HG03571 (cell line): ENCODE data around the gene EML1.
A peak's percentile ranks its signal among the peaks of the same experiment; 100 is the strongest.

Experiments
- ATAC-seq: cut with Tn5 transposase; IDR thresholded peaks from one replicate; pipeline ENCODE4 v1.9.1; 2021; ENCODE audit not compliant: unreplicated experiment

The EML1 gene

DNA sequence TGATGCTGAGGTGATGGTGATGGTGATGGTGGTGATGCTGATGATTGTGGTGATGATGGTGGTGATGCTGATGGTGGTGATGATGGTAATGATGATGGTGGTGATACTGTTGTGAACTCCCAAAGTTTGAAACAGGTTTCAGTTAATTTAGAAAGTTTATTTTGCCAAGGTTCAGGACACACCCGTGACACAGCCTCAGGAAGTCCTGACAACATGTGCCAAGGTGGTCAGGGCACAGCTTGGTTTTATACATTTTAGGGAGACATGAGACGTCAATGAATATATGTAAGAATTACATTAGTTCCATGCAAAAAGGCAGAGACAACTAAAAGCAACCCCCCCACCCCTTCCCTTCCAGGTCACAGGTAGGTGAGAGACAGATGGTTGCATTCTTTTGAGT lies 159.2 kb downstream of the EML1 start:
- ATAC-seq, result no peak

DNA sequence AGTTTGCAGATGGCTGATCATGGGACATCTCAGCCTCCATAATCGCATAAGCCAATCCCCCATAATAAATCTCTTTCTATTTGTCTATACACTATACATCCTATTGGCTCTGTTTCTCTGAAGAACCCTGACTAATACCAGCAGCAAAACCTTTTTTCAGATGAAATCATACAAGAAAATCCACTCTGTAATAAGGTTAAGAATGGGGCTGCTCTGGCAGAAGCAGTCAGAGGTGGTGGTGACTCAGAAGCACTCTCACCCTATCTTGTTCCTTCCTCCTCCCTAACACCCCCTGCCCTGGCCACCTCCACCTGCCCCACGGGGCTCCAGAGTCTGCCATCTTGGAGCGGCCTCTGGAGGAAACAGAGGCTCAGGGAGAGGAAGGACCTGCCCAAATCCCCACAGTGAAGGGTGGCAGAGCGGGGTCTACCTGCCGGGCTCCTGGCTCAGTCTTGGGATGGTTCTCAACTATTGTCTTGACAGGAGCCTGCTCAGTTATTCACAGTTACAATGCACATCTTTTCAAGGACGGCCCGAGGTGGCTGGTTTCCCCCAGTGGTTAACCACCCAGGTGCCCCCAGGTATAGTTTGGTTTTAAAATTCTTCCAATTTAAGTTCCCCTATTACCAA lies 162.7 kb downstream of the EML1 start:
- ATAC-seq, result no peak

DNA sequence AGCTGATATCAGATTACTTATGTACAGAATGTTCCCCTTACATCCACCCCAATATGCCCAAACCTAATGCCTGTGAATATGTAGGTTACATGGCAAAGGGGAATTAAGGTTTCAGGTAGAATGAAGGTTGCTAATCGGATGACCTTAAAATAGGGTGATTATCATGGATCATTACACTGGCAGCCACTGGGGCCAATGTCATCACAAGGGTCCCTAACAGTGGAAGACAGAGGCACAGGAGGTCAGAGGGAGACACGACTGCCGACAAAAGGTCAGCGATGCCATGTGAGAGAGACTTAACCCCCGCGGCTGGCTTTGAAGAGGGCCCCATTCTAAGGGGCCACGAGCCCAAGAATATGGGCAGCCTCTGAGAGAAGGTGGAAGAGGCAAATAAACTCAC lies 165.2 kb downstream of the EML1 start:
- no peak for ATAC-seq

GRCh38 chr14:99961826-99962518 lies 168.8 kb downstream of the EML1 start:
- no peak for ATAC-seq

DNA sequence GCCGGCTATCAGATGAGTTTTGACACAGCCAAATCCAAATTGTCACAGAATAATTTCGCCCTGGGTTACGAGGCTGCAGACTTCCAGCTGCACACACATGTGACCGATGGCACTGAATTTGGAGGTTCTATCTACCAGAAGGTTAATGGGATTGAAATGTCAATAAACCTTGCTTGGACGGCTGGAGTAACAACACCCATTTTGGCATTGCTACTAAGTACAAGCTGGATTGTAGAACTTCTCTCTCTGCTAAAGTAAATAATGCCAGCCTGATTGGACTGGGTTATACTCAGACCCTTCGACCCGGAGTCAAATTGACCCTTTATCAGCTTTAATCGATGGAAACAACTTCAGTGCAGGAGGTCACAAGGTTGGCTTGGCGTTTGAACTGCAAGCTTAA lies 171.8 kb downstream of the EML1 start:
- no peak for ATAC-seq

GRCh38 chr14:99966037-99966835 lies 173.0 kb downstream of the EML1 start:
- ATAC-seq, result no peak

GRCh38 chr14:99966912-99967311 lies 173.7 kb downstream of the EML1 start:
- no peak for ATAC-seq

GRCh38 chr14:99968191-99968920 lies 175.1 kb downstream of the EML1 start:
- no peak for ATAC-seq

DNA sequence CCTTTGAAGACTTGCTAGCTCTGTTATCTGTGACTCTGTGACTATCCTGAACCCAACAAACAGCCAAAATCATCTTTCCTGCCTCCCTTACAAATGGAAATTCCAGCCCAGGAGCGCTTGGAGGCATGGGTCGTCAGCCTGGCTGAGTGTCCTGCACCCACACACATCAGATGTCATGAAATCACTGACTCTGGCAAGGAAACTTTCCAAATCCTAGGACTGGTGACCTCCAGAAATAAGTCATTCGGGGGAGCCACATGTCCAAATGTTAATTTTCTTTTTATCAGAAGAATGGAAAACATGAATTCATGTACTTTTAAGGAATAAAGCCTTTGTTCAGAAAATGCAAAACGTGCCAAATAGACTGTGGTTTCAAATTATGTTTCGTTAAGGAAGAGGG lies 175.7 kb downstream of the EML1 start:
- ATAC-seq, result no peak

GRCh38 chr14:99969673-99970322 lies 176.6 kb downstream of the EML1 start:
- ATAC-seq, result no peak

DNA sequence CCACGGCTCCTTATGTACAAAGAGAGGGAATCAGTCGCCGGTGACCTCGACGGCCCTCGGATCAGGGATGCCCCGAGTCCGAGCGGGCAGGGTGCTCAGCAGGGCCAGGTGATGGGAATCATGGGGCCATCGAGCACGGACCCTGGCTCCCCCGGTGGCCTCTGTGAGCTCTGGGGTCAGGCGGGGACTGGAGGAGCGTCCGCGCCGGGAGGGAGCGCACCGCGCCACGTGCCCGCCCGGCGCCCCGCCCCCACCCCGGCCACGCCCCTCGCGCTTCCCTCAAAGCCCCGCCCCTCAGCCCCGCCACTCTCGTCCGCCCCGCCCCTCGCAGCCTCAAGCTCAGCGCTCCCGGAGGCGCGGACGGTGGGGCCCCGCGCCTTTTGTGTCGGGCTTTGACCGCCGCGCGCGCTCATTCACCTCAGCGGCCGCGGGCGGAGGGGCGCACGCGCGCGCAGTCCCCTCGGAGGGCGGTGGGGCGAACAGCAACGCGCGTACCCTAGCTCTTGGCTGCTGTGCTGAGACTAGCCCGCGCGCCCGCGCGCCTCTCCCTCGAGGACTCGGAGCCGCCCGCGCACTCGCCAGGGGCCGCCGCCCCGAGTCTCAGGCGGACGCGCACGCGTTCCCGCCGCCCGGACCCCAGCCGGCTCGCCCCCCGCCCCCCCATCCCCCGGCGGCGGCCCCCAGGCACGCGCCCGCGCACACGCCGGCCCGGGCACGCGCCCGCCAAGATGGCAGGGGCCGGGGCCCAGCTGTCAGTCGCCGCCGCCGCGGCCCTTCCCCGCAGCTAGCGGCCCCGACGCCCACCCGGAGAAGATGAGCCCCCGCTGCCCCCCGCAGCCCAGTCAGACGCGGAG lies 178.1 kb downstream of the EML1 start:
- ATAC-seq, result peak; percentile 71

GRCh38 chr14:99971941-99972747 lies 178.9 kb downstream of the EML1 start:
- ATAC-seq, result no peak

GRCh38 chr14:99972748-99973466 lies 179.7 kb downstream of the EML1 start:
- no peak for ATAC-seq

DNA sequence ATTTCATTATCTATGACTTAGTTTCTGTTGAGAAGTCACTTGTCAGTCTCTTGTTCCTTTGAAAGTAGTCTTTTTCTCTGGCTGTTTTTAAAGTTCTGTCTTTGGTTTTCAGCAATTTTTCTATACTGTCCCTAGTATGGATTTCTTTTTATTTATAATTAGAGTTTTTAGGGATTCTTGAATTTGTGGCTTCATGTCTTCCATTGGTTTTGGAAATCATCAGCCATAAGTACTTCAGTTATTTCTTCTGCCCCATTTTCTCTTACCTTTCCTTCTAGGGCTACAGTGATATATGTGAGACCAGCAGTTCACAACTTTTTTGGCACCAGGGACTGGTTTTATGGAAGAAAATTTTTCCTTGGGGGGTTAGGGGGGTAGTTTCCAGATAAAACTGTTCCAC lies 182.0 kb downstream of the EML1 start:
- no peak for ATAC-seq

DNA sequence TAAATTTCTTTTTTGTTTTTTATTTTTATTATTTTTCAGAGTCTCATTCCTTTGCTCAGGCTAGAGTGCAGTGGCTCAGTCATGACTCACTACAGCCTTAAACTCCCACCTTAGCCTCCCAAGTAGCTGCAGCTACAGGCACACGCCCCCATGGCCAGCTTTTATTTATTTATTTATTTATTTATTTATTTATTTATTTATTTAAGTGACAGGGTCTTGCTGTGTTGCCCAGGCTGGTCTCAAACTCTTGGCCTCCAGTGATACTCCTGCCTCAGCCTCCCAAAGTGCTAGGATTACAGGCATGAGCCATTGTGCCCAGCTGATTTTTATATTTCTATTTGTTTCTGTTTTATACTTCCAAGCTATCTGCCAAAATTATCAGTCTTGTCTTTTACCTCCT lies 182.8 kb downstream of the EML1 start:
- ATAC-seq, result no peak

DNA sequence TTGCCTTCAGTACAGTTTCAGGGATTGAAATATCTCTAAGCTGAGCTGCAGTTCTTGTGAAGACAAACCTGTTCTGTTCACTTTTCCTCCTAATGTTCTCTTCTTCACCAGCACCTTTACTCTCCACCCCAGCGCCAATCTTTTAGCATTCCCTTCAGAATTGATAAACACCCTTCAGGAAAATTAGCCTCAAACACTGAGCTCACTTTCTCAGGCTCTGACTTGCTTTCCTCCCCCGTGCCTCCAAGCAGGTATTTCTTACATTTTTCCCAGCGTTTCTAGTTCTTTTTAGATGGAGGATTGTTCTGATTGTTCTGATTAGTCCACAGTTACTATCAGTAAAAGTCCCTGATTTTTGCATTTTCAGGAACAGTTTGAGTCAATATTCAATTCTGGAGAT lies 183.5 kb downstream of the EML1 start:
- ATAC-seq, result no peak

- no peak for ATAC-seq
These were observed 187.1 kb downstream of the EML1 start for GRCh38 chr14:99980299-99980698.

- no peak for ATAC-seq
These were observed 188.6 kb downstream of the EML1 start for GRCh38 chr14:99981806-99982205.
